ENCODE measurements around the gene WNT1. TPM values are rescaled to one million over a fixed set of nuclear protein-coding genes. Genes with fewer than 3 reads are reported as not detected.
A peak's percentile ranks its signal among the peaks of the same experiment; 100 is the strongest.

Gene WNT1
- not detected in 2 replicates for total RNA-seq (2012; rRNA removed)
- not detected in 2 replicates for polyA plus RNA-seq (2012; rRNA removed)
- polyA plus RNA-seq (2012; cell fraction: cytosol; rRNA removed): not detected in 2 replicates
- polyA plus RNA-seq (2012; cell fraction: nucleus; rRNA removed; ENCODE audit: low replicate concordance): 0.08 TPM in 1 of 2 replicates, not detected in the other
- Bru-seq, nascent RNA: not detected
- BruChase-seq, experiment 1, labeled RNA remaining after a 6-hour chase: not detected
- BruChase-seq, experiment 2, labeled RNA remaining after a 2-hour chase: not detected
- long read RNA-seq: 0 reads

- Histone ChIP-seq H3K9me3 (ENCODE audit: control insufficient read depth, insufficient read depth, low read length) (no peaks in the 10 kb centered on the region), H2BK15ac (ENCODE audit: low read depth, low read length) (no peak within 1 kb of the TSS), H3K23ac (ENCODE audit: low read depth, low read length) (peak within 1 kb of the TSS; percentile 82; the same call in 1 of the 2 replicates), H3K4me2 (ENCODE audit: low read depth, low read length) (peak within 1 kb of the TSS; percentile 43; the same call in 1 of the 2 replicates), H2AK9ac (replicated peaks; ENCODE audit: low read depth, low read length, poor library complexity) (peak within 1 kb of the TSS; percentile 38), H4K91ac (ENCODE audit: insufficient read depth, low read depth, low read length) (no peak within 1 kb of the TSS), H2BK20ac (ENCODE audit: low read depth, low read length) (no peak within 1 kb of the TSS), H2BK5ac (ENCODE audit: low read depth, low read length, poor library complexity, severe bottlenecking) (no peak within 1 kb of the TSS), H4K5ac (ENCODE audit: low read depth, low read length) (no peak within 1 kb of the TSS), H3K79me1 (ENCODE audit: low read depth in 1 of 2, low read length in 2 of 2) (no peaks in the 10 kb centered on the region), H4K20me1 (ENCODE audit: insufficient read depth, low read length) (peaks cover 16% of the 10 kb centered on the region; the same call in 1 of the 2 replicates), H3K4me3 (ENCODE audit: insufficient read depth, low read depth, low read length) (no peak within 1 kb of the TSS), H3K36me3 (ENCODE audit: control insufficient read depth, insufficient read depth, low read length) (no peaks in the 10 kb centered on the region), H3K14ac (replicated peaks; ENCODE audit: low read depth, low read length) (no peak within 1 kb of the TSS), H2AK5ac (ENCODE audit: low read depth, low read length) (no peak within 1 kb of the TSS), H3K4me1 (ENCODE audit: control insufficient read depth, insufficient read depth, low read length) (peaks cover 6% of the 10 kb centered on the region), H2BK120ac (ENCODE audit: low read depth, low read length) (no peak within 1 kb of the TSS), H3K18ac (ENCODE audit: low read depth, low read length) (no peak within 1 kb of the TSS), H3K27ac (ENCODE audit: insufficient read depth, low read length) (no peak within 1 kb of the TSS), H4K8ac (ENCODE audit: low read depth in 2 of 2, low read length in 2 of 2) (no peak within 1 kb of the TSS), H2AFZ (replicated peaks; ENCODE audit: low read length, poor library complexity) (peak within 1 kb of the TSS; percentile 77), H3K56ac (ENCODE audit: extremely low read depth, insufficient read depth, low read length) (no peak within 1 kb of the TSS), H3K4ac (ENCODE audit: low read depth, low read length) (no peak within 1 kb of the TSS), H3K9me1 (ENCODE audit: insufficient read depth, low read length) (peaks cover 8% of the 10 kb centered on the region), H3K27me3 (ENCODE audit: control insufficient read depth, insufficient read depth, low read length) (peaks cover 77% of the 10 kb centered on the region), H3K9ac (ENCODE audit: low read depth, low read length) (no peak within 1 kb of the TSS)
- ATAC-seq (ENCODE audit: low read depth) (peak; percentile 27), DNase-seq (no peak)
- in situ Hi-C loops (cut with MboI; ENCODE audit: low sequenced_read_pairs) (no loop called here), intact Hi-C loops (cut with micrococcal nuclease) (no loop called here), dilution Hi-C loops (cut with HindIII; ENCODE audit: low sequenced_read_pairs, unreplicated experiment) (no loop called here)
- no peak for TF ChIP-seq FOS (IDR thresholded peaks at IDR 0.05; ENCODE audit: low read depth, low read length)
- no peak for TF ChIP-seq POLR2A (IDR thresholded peaks at IDR 0.05; ENCODE audit: low read depth, low read length)
- TF ChIP-seq, protein P1, sequence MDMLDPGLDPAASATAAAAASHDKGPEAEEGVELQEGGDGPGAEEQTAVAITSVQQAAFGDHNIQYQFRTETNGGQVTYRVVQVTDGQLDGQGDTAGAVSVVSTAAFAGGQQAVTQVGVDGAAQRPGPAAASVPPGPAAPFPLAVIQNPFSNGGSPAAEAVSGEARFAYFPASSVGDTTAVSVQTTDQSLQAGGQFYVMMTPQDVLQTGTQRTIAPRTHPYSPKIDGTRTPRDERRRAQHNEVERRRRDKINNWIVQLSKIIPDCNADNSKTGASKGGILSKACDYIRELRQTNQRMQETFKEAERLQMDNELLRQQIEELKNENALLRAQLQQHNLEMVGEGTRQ (IDR thresholded peaks at IDR 0.05; ENCODE audit: low read depth, low read length): no peak
- no peak for TF ChIP-seq CHD1 (IDR thresholded peaks at IDR 0.05; ENCODE audit: low read depth, low read length)
- TF ChIP-seq MAFK (IDR thresholded peaks at IDR 0.05; ENCODE audit: low read depth, low read length): no peak
- TF ChIP-seq RAD21 (IDR thresholded peaks at IDR 0.05; ENCODE audit: low read length): no peak
- TF ChIP-seq, protein P2, sequence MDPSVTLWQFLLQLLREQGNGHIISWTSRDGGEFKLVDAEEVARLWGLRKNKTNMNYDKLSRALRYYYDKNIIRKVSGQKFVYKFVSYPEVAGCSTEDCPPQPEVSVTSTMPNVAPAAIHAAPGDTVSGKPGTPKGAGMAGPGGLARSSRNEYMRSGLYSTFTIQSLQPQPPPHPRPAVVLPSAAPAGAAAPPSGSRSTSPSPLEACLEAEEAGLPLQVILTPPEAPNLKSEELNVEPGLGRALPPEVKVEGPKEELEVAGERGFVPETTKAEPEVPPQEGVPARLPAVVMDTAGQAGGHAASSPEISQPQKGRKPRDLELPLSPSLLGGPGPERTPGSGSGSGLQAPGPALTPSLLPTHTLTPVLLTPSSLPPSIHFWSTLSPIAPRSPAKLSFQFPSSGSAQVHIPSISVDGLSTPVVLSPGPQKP (IDR thresholded peaks at IDR 0.05; ENCODE audit: borderline replicate concordance, low read depth, low read length): no peak
- no peak for TF ChIP-seq RFX5 (IDR thresholded peaks at IDR 0.05; ENCODE audit: low read depth, low read length)
- TF ChIP-seq CEBPB (IDR thresholded peaks at IDR 0.05; ENCODE audit: low read depth, low read length): no peak
- TF ChIP-seq SMC3 (IDR thresholded peaks at IDR 0.05; ENCODE audit: low read depth, low read length): no peak
- TF ChIP-seq CTCF (conservative IDR thresholded peaks at IDR 0.05; ENCODE audit: low read depth, low read length): no peak
- no peak for TF ChIP-seq MXI1 (IDR thresholded peaks at IDR 0.05; ENCODE audit: borderline replicate concordance, low read depth, low read length)
- TF ChIP-seq BHLHE40 (IDR thresholded peaks at IDR 0.05; ENCODE audit: low read depth, low read length): no peak
- POLR2A ChIA-PET (ENCODE audit: unreplicated experiment): no interaction called here
- CTCF ChIA-PET: interaction anchor here (0.8 to 1.9 kb wide), 4 partner anchors 10 to 23 kb away, joined by 3 to 11 read pairs (median 4); no protein-coding TSS in a partner anchor
- WGBS, 2 experiments (ENCODE audit: extremely low coverage in 2 of 2, insufficient read length in 1 of 2): 1% methylated on average over 17 of the region's 45 CpGs; no CpG with 5 or more reads in 1 of the 2 experiments
- BruUV-seq (replicated peaks): no TSS peak
Measured at GRCh38 chr12:48978291-48978740, at the start of gene WNT1. TSS of gene WNT1 (plus strand) at chr12:48978322. CDS start at chr12:48978651, 329 bp downstream.

Measured in IMR-90 (cell line).